ENCODE results near the gene TESK1.

The TESK1 gene, protein sequence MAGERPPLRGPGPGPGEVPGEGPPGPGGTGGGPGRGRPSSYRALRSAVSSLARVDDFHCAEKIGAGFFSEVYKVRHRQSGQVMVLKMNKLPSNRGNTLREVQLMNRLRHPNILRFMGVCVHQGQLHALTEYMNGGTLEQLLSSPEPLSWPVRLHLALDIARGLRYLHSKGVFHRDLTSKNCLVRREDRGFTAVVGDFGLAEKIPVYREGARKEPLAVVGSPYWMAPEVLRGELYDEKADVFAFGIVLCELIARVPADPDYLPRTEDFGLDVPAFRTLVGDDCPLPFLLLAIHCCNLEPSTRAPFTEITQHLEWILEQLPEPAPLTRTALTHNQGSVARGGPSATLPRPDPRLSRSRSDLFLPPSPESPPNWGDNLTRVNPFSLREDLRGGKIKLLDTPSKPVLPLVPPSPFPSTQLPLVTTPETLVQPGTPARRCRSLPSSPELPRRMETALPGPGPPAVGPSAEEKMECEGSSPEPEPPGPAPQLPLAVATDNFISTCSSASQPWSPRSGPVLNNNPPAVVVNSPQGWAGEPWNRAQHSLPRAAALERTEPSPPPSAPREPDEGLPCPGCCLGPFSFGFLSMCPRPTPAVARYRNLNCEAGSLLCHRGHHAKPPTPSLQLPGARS

DNA sequence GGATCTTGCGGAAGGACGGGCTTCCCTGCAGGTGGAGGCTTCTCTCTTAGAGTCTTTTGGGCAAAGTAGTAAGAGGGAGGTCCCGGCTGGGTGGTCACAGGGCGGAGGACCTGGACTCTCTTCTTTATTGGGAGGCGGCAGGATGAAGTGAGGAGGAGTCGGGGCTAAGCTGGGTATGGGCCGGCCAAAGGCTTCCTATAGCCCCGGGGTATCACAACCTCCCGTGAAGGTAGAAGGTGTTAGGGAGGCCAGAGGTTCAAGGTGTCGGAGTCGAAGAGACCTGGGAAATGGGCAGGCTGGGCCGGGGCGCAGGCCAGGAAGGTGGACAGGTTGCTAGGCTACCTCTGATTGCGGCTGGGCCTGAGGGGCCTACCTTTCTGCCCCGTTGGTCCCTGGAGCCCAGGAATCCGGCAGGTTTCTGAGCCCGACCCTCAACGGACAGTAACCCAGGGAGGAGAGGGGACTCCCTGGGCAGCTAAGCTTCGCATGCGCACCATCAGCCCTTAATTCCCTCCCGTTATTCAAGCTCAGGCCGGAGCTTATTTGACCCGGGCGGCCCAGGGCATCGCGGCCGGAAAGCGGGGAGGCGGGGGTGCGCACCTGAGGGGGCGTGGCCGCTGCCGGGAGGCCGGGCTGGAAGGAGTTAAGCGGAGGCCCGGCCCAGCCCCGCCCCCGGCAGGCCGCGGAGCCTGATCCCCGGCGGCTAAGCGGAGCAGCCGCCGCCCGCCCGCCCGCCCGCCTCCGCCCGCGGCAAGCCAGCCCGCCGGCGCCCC is at the start of gene TESK1:
Gene TESK1 (plus strand): TSS at position 685 of the 773 bp plus-strand sequence. CDS start 358 bp downstream, outside the sequence.
- TF ChIP-seq, protein P1, sequence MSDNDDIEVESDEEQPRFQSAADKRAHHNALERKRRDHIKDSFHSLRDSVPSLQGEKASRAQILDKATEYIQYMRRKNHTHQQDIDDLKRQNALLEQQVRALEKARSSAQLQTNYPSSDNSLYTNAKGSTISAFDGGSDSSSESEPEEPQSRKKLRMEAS (IDR thresholded peaks at IDR 0.05; ENCODE audit: low read depth, low read length): no peak
- TF ChIP-seq POLR2A (IDR thresholded peaks at IDR 0.05; ENCODE audit: extremely low read depth, insufficient read length) (no peak), MYC (IDR thresholded peaks at IDR 0.05; ENCODE audit: low read depth, low read length) (no peak)
- TF ChIP-seq, protein P2, sequence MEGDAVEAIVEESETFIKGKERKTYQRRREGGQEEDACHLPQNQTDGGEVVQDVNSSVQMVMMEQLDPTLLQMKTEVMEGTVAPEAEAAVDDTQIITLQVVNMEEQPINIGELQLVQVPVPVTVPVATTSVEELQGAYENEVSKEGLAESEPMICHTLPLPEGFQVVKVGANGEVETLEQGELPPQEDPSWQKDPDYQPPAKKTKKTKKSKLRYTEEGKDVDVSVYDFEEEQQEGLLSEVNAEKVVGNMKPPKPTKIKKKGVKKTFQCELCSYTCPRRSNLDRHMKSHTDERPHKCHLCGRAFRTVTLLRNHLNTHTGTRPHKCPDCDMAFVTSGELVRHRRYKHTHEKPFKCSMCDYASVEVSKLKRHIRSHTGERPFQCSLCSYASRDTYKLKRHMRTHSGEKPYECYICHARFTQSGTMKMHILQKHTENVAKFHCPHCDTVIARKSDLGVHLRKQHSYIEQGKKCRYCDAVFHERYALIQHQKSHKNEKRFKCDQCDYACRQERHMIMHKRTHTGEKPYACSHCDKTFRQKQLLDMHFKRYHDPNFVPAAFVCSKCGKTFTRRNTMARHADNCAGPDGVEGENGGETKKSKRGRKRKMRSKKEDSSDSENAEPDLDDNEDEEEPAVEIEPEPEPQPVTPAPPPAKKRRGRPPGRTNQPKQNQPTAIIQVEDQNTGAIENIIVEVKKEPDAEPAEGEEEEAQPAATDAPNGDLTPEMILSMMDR (IDR thresholded peaks at IDR 0.05; ENCODE audit: low read depth, low read length): no peak
- peak within 1 kb of the TSS; percentile 67 for H3K4me3 ChIP-seq (ENCODE audit: low read depth, low read length)

DNA sequence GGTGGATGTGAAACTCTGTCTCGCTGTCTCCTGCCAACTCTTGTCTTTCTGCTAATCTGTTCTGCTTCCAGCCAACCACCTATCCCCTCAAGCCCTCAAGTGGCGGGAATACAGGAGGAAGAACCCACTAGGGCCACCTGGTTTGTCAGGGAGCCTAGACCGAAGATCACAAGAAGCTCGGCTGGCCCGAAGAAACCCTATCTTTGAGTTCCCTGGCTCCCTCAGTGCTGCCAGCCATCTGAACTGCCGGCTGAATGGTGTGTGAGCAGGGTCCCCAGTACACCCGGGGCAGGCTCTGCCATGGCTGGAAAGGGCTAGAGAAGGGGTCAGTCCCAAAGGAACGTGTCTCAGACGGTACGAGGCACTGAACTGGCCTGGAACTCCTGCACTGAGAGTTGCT is 49.2 kb upstream of the TESK1 start:
- DNase-seq (ENCODE audit: low read depth): no peak
- no peak overlapping the region for H3K4me3 ChIP-seq (ENCODE audit: low read depth, low read length)
- TF ChIP-seq MYC (IDR thresholded peaks at IDR 0.05; ENCODE audit: low read depth, low read length) (no peak), POLR2A (IDR thresholded peaks at IDR 0.05; ENCODE audit: extremely low read depth, insufficient read length) (no peak)
- TF ChIP-seq, protein P2 (IDR thresholded peaks at IDR 0.05; ENCODE audit: low read depth, low read length): no peak
- TF ChIP-seq, protein P1 (IDR thresholded peaks at IDR 0.05; ENCODE audit: low read depth, low read length): no peak

More for the DNA sequence above, at the start of gene TESK1:
- DNase-seq (ENCODE audit: low read depth): peak; percentile 87

DNA sequence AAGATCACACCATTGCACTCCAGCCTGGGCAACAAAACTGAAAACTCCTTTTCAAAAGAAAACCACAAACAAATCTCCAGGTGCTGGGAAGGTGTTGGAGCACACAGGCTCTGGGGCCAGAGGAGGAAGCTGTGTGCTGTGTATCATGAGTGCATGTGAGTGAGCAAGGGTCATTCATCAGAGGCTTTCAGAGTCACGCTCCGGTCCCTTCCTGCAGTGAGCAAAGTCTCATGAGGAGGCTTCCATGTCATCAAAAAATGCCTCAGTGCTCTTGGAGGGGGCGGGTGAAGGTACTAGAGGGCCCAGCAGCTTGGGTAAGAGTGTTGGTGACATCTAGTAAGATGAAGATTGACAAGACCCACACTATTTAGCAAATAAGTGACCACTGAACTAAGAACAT is 48.3 kb upstream of the TESK1 start:
- DNase-seq (ENCODE audit: low read depth): no peak
- no peak overlapping the region for H3K4me3 ChIP-seq (ENCODE audit: low read depth, low read length)
- TF ChIP-seq, protein P2 (IDR thresholded peaks at IDR 0.05; ENCODE audit: low read depth, low read length): no peak
- no peak for TF ChIP-seq MYC (IDR thresholded peaks at IDR 0.05; ENCODE audit: low read depth, low read length)
- no peak for TF ChIP-seq POLR2A (IDR thresholded peaks at IDR 0.05; ENCODE audit: extremely low read depth, insufficient read length)
- TF ChIP-seq, protein P1 (IDR thresholded peaks at IDR 0.05; ENCODE audit: low read depth, low read length): no peak

DNA sequence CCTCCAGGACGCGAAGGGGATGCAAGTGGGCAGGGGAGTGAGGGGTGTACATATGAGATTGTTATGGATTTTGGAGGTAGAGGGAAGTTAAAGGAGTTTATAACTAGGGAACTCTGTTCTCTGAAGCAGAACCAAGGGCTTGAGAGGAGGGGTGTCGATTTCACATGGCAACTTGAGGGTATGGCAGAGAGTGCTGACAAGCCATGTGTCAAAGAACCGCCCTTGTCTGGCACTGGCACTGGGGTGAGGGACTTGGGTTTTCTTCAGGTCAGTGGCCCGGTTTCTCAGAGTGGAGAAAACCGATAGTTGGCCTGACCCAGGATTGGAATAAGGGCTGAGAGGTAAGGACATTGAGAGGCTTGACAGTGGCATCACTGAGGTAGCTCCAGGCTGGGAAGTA is 47.7 kb upstream of the TESK1 start:
- TF ChIP-seq, protein P1 (IDR thresholded peaks at IDR 0.05; ENCODE audit: low read depth, low read length): no peak
- TF ChIP-seq, protein P2 (IDR thresholded peaks at IDR 0.05; ENCODE audit: low read depth, low read length): no peak
- TF ChIP-seq MYC (IDR thresholded peaks at IDR 0.05; ENCODE audit: low read depth, low read length) (no peak), POLR2A (IDR thresholded peaks at IDR 0.05; ENCODE audit: extremely low read depth, insufficient read length) (no peak)
- no peak overlapping the region for H3K4me3 ChIP-seq (ENCODE audit: low read depth, low read length)
- DNase-seq (ENCODE audit: low read depth): no peak

DNA sequence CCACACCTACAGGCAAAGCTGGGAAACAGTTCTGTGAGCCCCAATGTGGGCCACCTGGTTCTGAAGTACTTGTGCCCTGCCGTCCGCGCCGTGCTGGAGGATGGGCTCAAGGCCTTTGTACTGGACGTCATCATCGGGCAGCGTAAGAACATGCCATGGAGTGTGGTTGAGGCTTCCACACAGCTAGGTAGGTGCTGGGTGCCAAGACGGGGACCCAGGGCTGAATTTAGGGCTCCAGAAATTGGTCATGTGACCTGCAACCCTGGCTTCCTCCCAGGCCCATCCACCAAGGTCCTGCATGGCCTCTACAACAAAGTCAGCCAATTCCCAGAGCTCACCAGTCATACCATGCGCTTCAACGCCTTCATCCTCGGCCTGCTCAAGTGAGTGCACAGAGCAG is 46.9 kb upstream of the TESK1 start:
- TF ChIP-seq, protein P2 (IDR thresholded peaks at IDR 0.05; ENCODE audit: low read depth, low read length): no peak
- TF ChIP-seq MYC (IDR thresholded peaks at IDR 0.05; ENCODE audit: low read depth, low read length): no peak
- no peak for DNase-seq (ENCODE audit: low read depth)
- no peak overlapping the region for H3K4me3 ChIP-seq (ENCODE audit: low read depth, low read length)
